HepG2 (cell line): ENCODE results near the gene SNRPD3. TPM values are rescaled to one million over a fixed set of nuclear protein-coding genes. Genes with fewer than 3 reads are reported as not detected.
A peak's percentile ranks its signal among the peaks of the same experiment; 100 is the strongest.

Source experiments
- CENPT ChIP-seq: sonication (generic); formaldehyde crosslinking; IDR thresholded peaks from 2 replicates; pipeline ENCODE4 v1.8.0; 2022; ENCODE audit warnings: low read depth, mild to moderate bottlenecking, moderate library complexity, missing genetic modification reagents
- ESRRA ChIP-seq: sonication (generic); formaldehyde crosslinking; IDR thresholded peaks from 2 replicates; pipeline ENCODE4 v1.5.1; 2020; ENCODE audit warnings: mild to moderate bottlenecking, low read depth, missing genetic modification reagents
- FOXJ3 ChIP-seq: sonication (generic); formaldehyde crosslinking; IDR thresholded peaks from 2 replicates; pipeline ENCODE4 v1.4.0; 2020; ENCODE audit warnings: missing genetic modification reagents, mild to moderate bottlenecking, borderline replicate concordance
- HNRNPH1 ChIP-seq: fragments of 200-400 bp; formaldehyde crosslinking; optimal IDR thresholded peaks from 2 replicates; pipeline ENCODE3; 2017; ENCODE audit warnings: mild to moderate bottlenecking, low read depth, low read length
- KLF13 ChIP-seq: sonication (generic); formaldehyde crosslinking; IDR thresholded peaks from 2 replicates; pipeline ENCODE4 v1.4.0; 2020; ENCODE audit warnings: mild to moderate bottlenecking, missing genetic modification reagents
- PAX8 ChIP-seq: sonication (generic); formaldehyde crosslinking; IDR thresholded peaks from 2 replicates; pipeline ENCODE4 v1.8.0; 2022; ENCODE audit warnings: mild to moderate bottlenecking, missing genetic modification reagents, borderline replicate concordance
- REPIN1 ChIP-seq: sonication (generic); formaldehyde crosslinking; IDR thresholded peaks from 2 replicates; pipeline ENCODE4 v1.8.0; 2022; ENCODE audit warnings: missing genetic modification reagents, low read depth, mild to moderate bottlenecking, borderline replicate concordance
- RFX1 ChIP-seq: fragments of 450-650 bp; IDR thresholded peaks from 2 replicates; pipeline ENCODE4 v1.6.1; 2017
- ZBTB7A ChIP-seq: sonication (generic); formaldehyde crosslinking; IDR thresholded peaks from 2 replicates; pipeline ENCODE4 v1.8.0; 2022; ENCODE audit warnings: mild to moderate bottlenecking, missing genetic modification reagents
- ZKSCAN5 ChIP-seq: sonication (generic); formaldehyde crosslinking; IDR thresholded peaks from 2 replicates; pipeline ENCODE4 v1.5.1; 2020; ENCODE audit warnings: mild to moderate bottlenecking, missing genetic modification reagents
- ZNF20 ChIP-seq: sonication (generic); formaldehyde crosslinking; IDR thresholded peaks from 2 replicates; pipeline ENCODE4 v1.4.0; 2020; ENCODE audit warnings: mild to moderate bottlenecking, moderate library complexity, missing genetic modification reagents
- ZNF343 ChIP-seq: sonication (generic); formaldehyde crosslinking; IDR thresholded peaks from 2 replicates; pipeline ENCODE4 v1.4.0; 2020; ENCODE audit warnings: mild to moderate bottlenecking, missing genetic modification reagents
- ZNF564 ChIP-seq: sonication (generic); formaldehyde crosslinking; IDR thresholded peaks from 2 replicates; pipeline ENCODE4 v1.8.1; 2023; ENCODE audit warnings: mild to moderate bottlenecking, missing genetic modification reagents
- ZNF572 ChIP-seq: sonication (generic); formaldehyde crosslinking; IDR thresholded peaks from 2 replicates; pipeline ENCODE4 v1.5.1; 2020; ENCODE audit warnings: mild to moderate bottlenecking, missing genetic modification reagents
- ZNF605 ChIP-seq: sonication (generic); formaldehyde crosslinking; IDR thresholded peaks from 2 replicates; pipeline ENCODE4 v1.8.0; 2022; ENCODE audit warnings: mild to moderate bottlenecking, missing genetic modification reagents
- polyA plus RNA-seq, 8 experiments: library from polyadenylated mRNA; depleted of rRNA in 3 of 8; stranded (reverse) in 7 of 8; unstranded in 1 of 8; fragments of >200 nt; fragmentation: Illumina TruSeq in 4 of 8; extraction: Trizol in 4 of 8; gene quantifications; 2 replicates each; pipeline versions ENCODE4 v1.2.1 to v1.2.3, GENCODE V29; 2011 to 2016; ENCODE audit warnings: low read depth in 4 of 8, missing spikeins in 1 of 8, mixed read lengths in 1 of 8; ENCODE audit not compliant: insufficient read depth in 1 of 8
- total RNA-seq, 5 experiments: library from RNA; depleted of rRNA; stranded (reverse); fragments of >200 nt; fragmentation: Illumina TruSeq; extraction: Trizol; gene quantifications; 2 replicates each; pipeline ENCODE4 v1.2.3, GENCODE V29; 2016; ENCODE audit warnings: low read depth in 1 of 5
- TF ChIP-seq, protein P1 (sequence below), 2 experiments: fragments of 450-650 bp in 1 of 2; sonication (generic) in 1 of 2; formaldehyde crosslinking in 1 of 2; IDR thresholded peaks; 2 replicates each; pipeline versions ENCODE4 v1.6.1 to v1.8.0; 2016 to 2022; ENCODE audit warnings: antibody characterized with exemption in 1 of 2, mild to moderate bottlenecking in 1 of 2, missing genetic modification reagents in 1 of 2
- TF ChIP-seq, protein P2 (sequence below): sonication (generic); formaldehyde crosslinking; IDR thresholded peaks from 2 replicates; pipeline ENCODE4 v1.9.0; 2022; ENCODE audit warnings: low read depth, missing genetic modification reagents
- TF ChIP-seq, protein P3 (sequence below): sonication (generic); formaldehyde crosslinking; conservative IDR thresholded peaks from 2 replicates; pipeline ENCODE4 v1.8.0; 2022; ENCODE audit warnings: low read depth, missing genetic modification reagents

Gene SNRPD3
- total and polyA plus RNA-seq, 2 of the 13 experiments (the other 11 are each of a cell fraction or from before 2014, with no cell fraction given) = 110 to 209 TPM

DNA sequence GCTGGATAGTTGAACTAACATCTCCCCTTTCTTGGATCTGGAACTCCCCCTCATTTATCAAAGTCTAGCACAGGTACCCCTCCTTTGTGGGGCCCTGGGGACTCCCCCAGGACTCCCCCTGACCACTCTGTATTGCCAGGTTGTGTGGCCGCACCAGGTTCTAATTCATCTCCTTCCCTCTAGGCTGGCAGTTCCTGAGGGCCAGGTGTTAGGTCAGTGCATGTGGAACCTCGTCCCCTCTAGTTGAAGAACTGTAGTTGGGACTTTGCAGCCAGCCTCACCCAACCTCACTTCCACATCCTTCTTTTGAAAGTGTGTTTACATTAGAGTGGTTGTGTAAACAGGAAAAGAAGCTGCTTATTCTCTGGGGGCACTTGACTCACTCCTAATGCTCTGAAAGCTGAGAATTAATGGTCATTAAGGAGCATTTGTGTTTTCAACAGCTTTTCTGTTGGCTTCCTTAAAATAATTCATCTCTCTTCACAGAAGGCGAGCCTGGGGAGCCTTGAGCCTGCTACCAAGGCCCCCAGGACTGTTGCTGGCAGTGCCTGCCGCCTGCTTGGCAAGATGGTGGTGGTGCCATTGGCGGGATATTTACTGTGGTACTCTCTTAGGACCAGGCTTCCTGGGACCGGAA is 48.9 kb upstream of the SNRPD3 start (continued):
- TF ChIP-seq, protein P1, sequence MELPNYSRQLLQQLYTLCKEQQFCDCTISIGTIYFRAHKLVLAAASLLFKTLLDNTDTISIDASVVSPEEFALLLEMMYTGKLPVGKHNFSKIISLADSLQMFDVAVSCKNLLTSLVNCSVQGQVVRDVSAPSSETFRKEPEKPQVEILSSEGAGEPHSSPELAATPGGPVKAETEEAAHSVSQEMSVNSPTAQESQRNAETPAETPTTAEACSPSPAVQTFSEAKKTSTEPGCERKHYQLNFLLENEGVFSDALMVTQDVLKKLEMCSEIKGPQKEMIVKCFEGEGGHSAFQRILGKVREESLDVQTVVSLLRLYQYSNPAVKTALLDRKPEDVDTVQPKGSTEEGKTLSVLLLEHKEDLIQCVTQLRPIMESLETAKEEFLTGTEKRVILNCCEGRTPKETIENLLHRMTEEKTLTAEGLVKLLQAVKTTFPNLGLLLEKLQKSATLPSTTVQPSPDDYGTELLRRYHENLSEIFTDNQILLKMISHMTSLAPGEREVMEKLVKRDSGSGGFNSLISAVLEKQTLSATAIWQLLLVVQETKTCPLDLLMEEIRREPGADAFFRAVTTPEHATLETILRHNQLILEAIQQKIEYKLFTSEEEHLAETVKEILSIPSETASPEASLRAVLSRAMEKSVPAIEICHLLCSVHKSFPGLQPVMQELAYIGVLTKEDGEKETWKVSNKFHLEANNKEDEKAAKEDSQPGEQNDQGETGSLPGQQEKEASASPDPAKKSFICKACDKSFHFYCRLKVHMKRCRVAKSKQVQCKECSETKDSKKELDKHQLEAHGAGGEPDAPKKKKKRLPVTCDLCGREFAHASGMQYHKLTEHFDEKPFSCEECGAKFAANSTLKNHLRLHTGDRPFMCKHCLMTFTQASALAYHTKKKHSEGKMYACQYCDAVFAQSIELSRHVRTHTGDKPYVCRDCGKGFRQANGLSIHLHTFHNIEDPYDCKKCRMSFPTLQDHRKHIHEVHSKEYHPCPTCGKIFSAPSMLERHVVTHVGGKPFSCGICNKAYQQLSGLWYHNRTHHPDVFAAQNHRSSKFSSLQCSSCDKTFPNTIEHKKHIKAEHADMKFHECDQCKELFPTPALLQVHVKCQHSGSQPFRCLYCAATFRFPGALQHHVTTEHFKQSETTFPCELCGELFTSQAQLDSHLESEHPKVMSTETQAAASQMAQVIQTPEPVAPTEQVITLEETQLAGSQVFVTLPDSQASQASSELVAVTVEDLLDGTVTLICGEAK (IDR thresholded peaks at IDR 0.05) = no peak
- TF ChIP-seq, protein P1 (CRISPR knock-in tag; IDR thresholded peaks at IDR 0.05) = no peak
- TF ChIP-seq ESRRA (CRISPR knock-in tag) = no peak
- TF ChIP-seq RFX1 = no peak
- TF ChIP-seq, protein P2, sequence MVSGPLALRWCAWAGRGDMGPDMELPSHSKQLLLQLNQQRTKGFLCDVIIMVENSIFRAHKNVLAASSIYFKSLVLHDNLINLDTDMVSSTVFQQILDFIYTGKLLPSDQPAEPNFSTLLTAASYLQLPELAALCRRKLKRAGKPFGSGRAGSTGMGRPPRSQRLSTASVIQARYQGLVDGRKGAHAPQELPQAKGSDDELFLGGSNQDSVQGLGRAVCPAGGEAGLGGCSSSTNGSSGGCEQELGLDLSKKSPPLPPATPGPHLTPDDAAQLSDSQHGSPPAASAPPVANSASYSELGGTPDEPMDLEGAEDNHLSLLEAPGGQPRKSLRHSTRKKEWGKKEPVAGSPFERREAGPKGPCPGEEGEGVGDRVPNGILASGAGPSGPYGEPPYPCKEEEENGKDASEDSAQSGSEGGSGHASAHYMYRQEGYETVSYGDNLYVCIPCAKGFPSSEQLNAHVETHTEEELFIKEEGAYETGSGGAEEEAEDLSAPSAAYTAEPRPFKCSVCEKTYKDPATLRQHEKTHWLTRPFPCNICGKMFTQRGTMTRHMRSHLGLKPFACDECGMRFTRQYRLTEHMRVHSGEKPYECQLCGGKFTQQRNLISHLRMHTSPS = peak; percentile 64; the same call in 1 of the 2 replicates
- no peak for TF ChIP-seq KLF13 (CRISPR knock-in tag)
- no peak for TF ChIP-seq FOXJ3 (CRISPR knock-in tag)
- TF ChIP-seq ZBTB7A (CRISPR knock-in tag) = no peak
- no peak for TF ChIP-seq ZNF572 (CRISPR knock-in tag)
- peak; percentile 26; the same call in 1 of the 2 replicates for TF ChIP-seq ZNF605 (CRISPR knock-in tag)
- no peak for TF ChIP-seq ZKSCAN5 (CRISPR knock-in tag)
- no peak for TF ChIP-seq CENPT (CRISPR knock-in tag)
- TF ChIP-seq HNRNPH1 = no peak
- 0 out of 2 replicates have a peak, but pooled peaks have one; percentile 22 for TF ChIP-seq REPIN1
- no peak; the same call in 1 of the 2 replicates for TF ChIP-seq ZNF564 (CRISPR knock-in tag)
- no peak for TF ChIP-seq ZNF343
- TF ChIP-seq, protein P3, sequence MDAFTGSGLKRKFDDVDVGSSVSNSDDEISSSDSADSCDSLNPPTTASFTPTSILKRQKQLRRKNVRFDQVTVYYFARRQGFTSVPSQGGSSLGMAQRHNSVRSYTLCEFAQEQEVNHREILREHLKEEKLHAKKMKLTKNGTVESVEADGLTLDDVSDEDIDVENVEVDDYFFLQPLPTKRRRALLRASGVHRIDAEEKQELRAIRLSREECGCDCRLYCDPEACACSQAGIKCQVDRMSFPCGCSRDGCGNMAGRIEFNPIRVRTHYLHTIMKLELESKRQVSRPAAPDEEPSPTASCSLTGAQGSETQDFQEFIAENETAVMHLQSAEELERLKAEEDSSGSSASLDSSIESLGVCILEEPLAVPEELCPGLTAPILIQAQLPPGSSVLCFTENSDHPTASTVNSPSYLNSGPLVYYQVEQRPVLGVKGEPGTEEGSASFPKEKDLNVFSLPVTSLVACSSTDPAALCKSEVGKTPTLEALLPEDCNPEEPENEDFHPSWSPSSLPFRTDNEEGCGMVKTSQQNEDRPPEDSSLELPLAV (CRISPR knock-in tag) = no peak
- TF ChIP-seq ZNF20 (CRISPR knock-in tag) = no peak
- no peak for TF ChIP-seq PAX8 (CRISPR knock-in tag)
